B cell (primary cell): ENCODE data around the gene ZSCAN25. TPM values are rescaled to one million over a fixed set of nuclear protein-coding genes. Genes with fewer than 3 reads are reported as not detected.

Source experiments
- ATAC-seq: fragments of 200-7000 bp; cut with Tn5 transposase; one replicate; pipeline ENCODE4 v1.10.0; 2021; ENCODE audit warnings: low read depth, mild to moderate bottlenecking, moderate number of reproducible peaks, moderate library complexity
- CTCF ChIA-PET: fragments of 350-600 bp; sonication (Branson Sonifier 250); formaldehyde crosslinking; loops from one replicate; lab custom pipeline; 2021; ENCODE audit warnings: antibody characterized with exemption, inconsistent platforms; lab: Charles Lee
- POLR2A ChIA-PET: fragments of 350-600 bp; sonication (Branson Sonifier 250); formaldehyde crosslinking; loops from one replicate; lab custom pipeline; 2021; ENCODE audit warnings: antibody characterized with exemption; lab: Charles Lee
- DNase-seq: peaks from one replicate; pipeline ENCODE4 v3.0.0; 2013
- H2AFZ ChIP-seq: 2 replicates; pipeline ENCODE4 v1.6.1; 2012; ENCODE audit warnings: mild to moderate bottlenecking, low read depth, low read length; ENCODE audit not compliant: insufficient read depth, poor library complexity, severe bottlenecking
- H3K27ac ChIP-seq, 2 donors: 1 replicate in 1 of 2; 2 replicates in 1 of 2; pipeline ENCODE4 v1.5.1; 2012 to 2013; ENCODE audit warnings: low read length in 2 of 2, mild to moderate bottlenecking in 2 of 2, moderate library complexity in 1 of 2
- H3K27me3 ChIP-seq, 4 experiments: fragments of 200-600 bp in 1 of 4; sonication (generic) in 1 of 4; replicated peaks in 1 of 4; 1 replicate in 2 of 4; 2 replicates in 2 of 4; pipeline versions ENCODE4 v1.6.1 to v1.7.0; 2013 to 2016; ENCODE audit warnings: low read length in 3 of 4, mild to moderate bottlenecking in 2 of 4, mixed read lengths in 1 of 4, moderate library complexity in 1 of 4; ENCODE audit not compliant: insufficient read depth in 4 of 4, control insufficient read depth in 3 of 4; ENCODE audit errors: control extremely low read depth in 1 of 4
- H3K36me3 ChIP-seq, 2 experiments: replicated peaks in 1 of 2; 1 replicate in 1 of 2; 2 replicates in 1 of 2; pipeline versions ENCODE4 v1.6.1 to v1.7.1; 2013; ENCODE audit warnings: low read length in 1 of 2; ENCODE audit not compliant: insufficient read depth in 2 of 2, control insufficient read depth in 1 of 2; ENCODE audit errors: control extremely low read depth in 1 of 2, extremely low read depth in 1 of 2
- H3K4me1 ChIP-seq, 2 donors: fragments of 200-600 bp in 1 of 2; sonication (generic) in 1 of 2; 1 replicate in 1 of 2; 2 replicates in 1 of 2; pipeline versions ENCODE4 v1.5.1 to v1.6.1; 2013 to 2017; ENCODE audit warnings: low read length in 2 of 2; ENCODE audit not compliant: control insufficient read depth in 2 of 2, insufficient read depth in 2 of 2
- H3K4me2 ChIP-seq: replicated peaks from 2 replicates; pipeline ENCODE3; 2012; ENCODE audit warnings: mild to moderate bottlenecking, low read depth, low read length; ENCODE audit not compliant: poor library complexity, severe bottlenecking
- H3K4me3 ChIP-seq, 5 experiments: fragments of 200-600 bp in 1 of 5; sonication (generic) in 1 of 5; 1 replicate in 3 of 5; 2 replicates in 2 of 5; pipeline versions ENCODE4 v1.5.1 to v1.7.0; 2011 to 2016; ENCODE audit warnings: low read length in 4 of 5, mild to moderate bottlenecking in 4 of 5, low read depth in 2 of 5, control low read depth in 1 of 5, moderate library complexity in 1 of 5; ENCODE audit not compliant: insufficient read depth in 1 of 5; ENCODE audit errors: control extremely low read depth in 1 of 5, extremely low read depth in 1 of 5
- H3K79me2 ChIP-seq: fragments of 200-600 bp; sonication (generic); one replicate; pipeline ENCODE4 v1.6.0; 2016; ENCODE audit warnings: low read length; ENCODE audit not compliant: control insufficient read depth, insufficient read depth
- H3K9ac ChIP-seq: fragments of 200-600 bp; sonication (generic); 2 replicates; pipeline ENCODE4 v1.6.1; 2017; ENCODE audit warnings: mild to moderate bottlenecking, low read length, moderate library complexity
- H3K9me3 ChIP-seq, 3 donors: one replicate each; pipeline versions ENCODE4 v1.6.1 to v1.7.1; 2013; ENCODE audit warnings: low read length in 2 of 3; ENCODE audit not compliant: control insufficient read depth in 2 of 3, insufficient read depth in 1 of 3; ENCODE audit errors: control extremely low read depth in 1 of 3
- H4K20me1 ChIP-seq: 2 replicates; pipeline ENCODE4 v1.6.0; 2012; ENCODE audit warnings: mild to moderate bottlenecking, low read length; ENCODE audit not compliant: insufficient read depth, control insufficient read depth, poor library complexity, severe bottlenecking
- H3K27ac Mint-ChIP-seq: one replicate; pipeline ENCODE4 v1.8.0; 2021; ENCODE audit warnings: mixed read lengths
- H3K27me3 Mint-ChIP-seq: one replicate; pipeline ENCODE4 v1.8.0; 2021; ENCODE audit warnings: mixed read lengths
- H3K4me1 Mint-ChIP-seq: one replicate; pipeline ENCODE4 v1.8.0; 2021; ENCODE audit warnings: mixed read lengths
- H3K4me3 Mint-ChIP-seq: one replicate; pipeline ENCODE4 v1.8.0; 2021; ENCODE audit warnings: mixed read lengths
- H3K9me3 Mint-ChIP-seq: one replicate; pipeline ENCODE4 v1.8.0; 2022; ENCODE audit warnings: mixed read lengths; ENCODE audit not compliant: insufficient read depth
- EZH2 ChIP-seq: IDR thresholded peaks from 2 replicates; pipeline ENCODE4 v1.6.1; 2012; ENCODE audit warnings: borderline replicate concordance, low read depth, mild to moderate bottlenecking, moderate library complexity, low read length; ENCODE audit not compliant: insufficient read depth, poor library complexity, severe bottlenecking
- WGBS: methylation state at CpG from one replicate; pipeline ENCODE4 v1.1.5; 2013; ENCODE audit warnings: missing lambda C conversion rate; ENCODE audit not compliant: insufficient coverage; 5-methylcytosine and 5-hydroxymethylcytosine counted together
- intact Hi-C: fragments of 100-400 bp; cut with micrococcal nuclease; formaldehyde crosslinking; loops from one replicate; pipeline ENCODE4 v1.10.0; 2022
- polyA plus RNA-seq: library from polyadenylated mRNA; depleted of rRNA; stranded (reverse); fragments of >200 nt; gene quantifications from 2 replicates; pipeline ENCODE4 v1.2.3, GENCODE V29; 2012
- total RNA-seq, 2 donors: library from RNA; stranded (reverse); fragments of 120-200 nt in 1 of 2; gene quantifications; 1 replicate in 1 of 2; 2 replicates in 1 of 2; pipeline versions ENCODE4 v1.2.3 to v1.2.4, GENCODE V29; 2013 to 2022
- TF ChIP-seq, protein P1 (sequence below): fragments of 200-600 bp; IDR thresholded peaks from one replicate; pipeline ENCODE4 v1.8.0; 2022; ENCODE audit warnings: antibody characterized with exemption, mild to moderate bottlenecking

The ZSCAN25 gene
- total and polyA plus RNA-seq, 2 donors (not counting 1 experiment from before 2014, with no cell fraction given), result 11.8 to 39.5 TPM

DNA sequence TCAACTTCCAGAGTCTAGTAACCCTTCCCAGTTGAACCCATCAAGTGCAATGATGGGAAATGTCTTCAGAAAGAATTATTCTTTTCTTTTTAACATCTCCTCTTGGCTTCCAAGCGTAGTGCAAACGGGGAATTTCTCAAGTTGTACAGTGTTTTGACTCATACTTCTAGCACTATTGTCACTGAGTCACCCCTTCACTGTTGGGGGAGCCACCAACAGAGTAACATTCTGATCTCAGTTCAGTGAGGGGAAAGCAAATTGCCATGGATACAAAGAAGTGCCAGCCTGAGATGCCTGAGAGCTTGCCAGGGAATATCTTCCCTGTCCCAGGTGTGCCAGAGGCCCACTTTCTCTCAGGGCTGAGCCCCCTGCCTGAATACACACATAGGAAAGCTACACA is 32.1 kb downstream of the ZSCAN25 start:
- WGBS, result 100% methylated on average over 2 of the region's 2 CpGs
- no peak overlapping the region for H2AFZ ChIP-seq
- CTCF ChIA-PET, result interaction anchor here (0.7 kb wide), 1 partner anchor 1895 kb away, joined by 3 read pairs; no protein-coding TSS in a partner anchor
- no peak overlapping the region for H3K27ac ChIP-seq
- no peaks in the 10 kb centered on the region for H3K9me3 Mint-ChIP-seq
- no peak for TF ChIP-seq EZH2
- TF ChIP-seq, protein P1, sequence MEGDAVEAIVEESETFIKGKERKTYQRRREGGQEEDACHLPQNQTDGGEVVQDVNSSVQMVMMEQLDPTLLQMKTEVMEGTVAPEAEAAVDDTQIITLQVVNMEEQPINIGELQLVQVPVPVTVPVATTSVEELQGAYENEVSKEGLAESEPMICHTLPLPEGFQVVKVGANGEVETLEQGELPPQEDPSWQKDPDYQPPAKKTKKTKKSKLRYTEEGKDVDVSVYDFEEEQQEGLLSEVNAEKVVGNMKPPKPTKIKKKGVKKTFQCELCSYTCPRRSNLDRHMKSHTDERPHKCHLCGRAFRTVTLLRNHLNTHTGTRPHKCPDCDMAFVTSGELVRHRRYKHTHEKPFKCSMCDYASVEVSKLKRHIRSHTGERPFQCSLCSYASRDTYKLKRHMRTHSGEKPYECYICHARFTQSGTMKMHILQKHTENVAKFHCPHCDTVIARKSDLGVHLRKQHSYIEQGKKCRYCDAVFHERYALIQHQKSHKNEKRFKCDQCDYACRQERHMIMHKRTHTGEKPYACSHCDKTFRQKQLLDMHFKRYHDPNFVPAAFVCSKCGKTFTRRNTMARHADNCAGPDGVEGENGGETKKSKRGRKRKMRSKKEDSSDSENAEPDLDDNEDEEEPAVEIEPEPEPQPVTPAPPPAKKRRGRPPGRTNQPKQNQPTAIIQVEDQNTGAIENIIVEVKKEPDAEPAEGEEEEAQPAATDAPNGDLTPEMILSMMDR, result no peak
- H3K4me1 ChIP-seq, result no peaks in the 10 kb centered on the region
- no peak for ATAC-seq
- intact Hi-C loops, result no loop called here
- no peak for DNase-seq
- H3K4me1 Mint-ChIP-seq, result no peaks in the 10 kb centered on the region
- no peaks in the 10 kb centered on the region for H3K27me3 Mint-ChIP-seq
- H3K9ac ChIP-seq, result no peak overlapping the region
- peaks cover 4% of the 10 kb centered on the region for H3K79me2 ChIP-seq
- H4K20me1 ChIP-seq, result no peaks in the 10 kb centered on the region
- H3K4me3 ChIP-seq, result no peak overlapping the region
- no peaks in the 10 kb centered on the region for H3K27me3 ChIP-seq
- no peak overlapping the region for H3K4me2 ChIP-seq
- no peak overlapping the region for H3K4me3 Mint-ChIP-seq
- peaks cover 0 to 4% (median 0%) of the 10 kb centered on the region in 3 donors for H3K9me3 ChIP-seq
- POLR2A ChIA-PET, result no interaction called here
- peaks cover 1 to 10% of the 10 kb centered on the region in 2 experiments for H3K36me3 ChIP-seq
- H3K27ac Mint-ChIP-seq, result no peak overlapping the region

DNA sequence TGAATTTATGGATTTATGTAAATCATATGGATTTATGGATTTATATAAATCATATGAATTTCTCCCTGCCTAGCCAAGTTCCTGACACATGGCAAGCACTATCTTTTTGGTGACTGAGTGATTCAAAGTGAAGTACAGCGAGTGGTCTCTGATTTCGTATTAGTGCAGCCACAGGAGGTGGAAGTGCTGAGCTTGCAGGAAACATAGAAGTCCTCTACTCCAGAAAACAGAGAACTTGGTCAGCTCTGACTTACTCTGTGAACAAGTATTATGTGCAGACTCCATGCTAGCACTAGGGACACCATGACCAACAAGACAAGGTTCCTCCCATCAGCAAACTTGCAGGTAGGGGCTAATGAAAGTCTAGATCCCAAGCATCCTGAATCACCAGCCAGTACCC is 34.5 kb downstream of the ZSCAN25 start:
- no peaks in the 10 kb centered on the region for H3K27me3 Mint-ChIP-seq
- H3K27ac Mint-ChIP-seq, result no peak overlapping the region
- Histone ChIP-seq H3K4me2 (no peak overlapping the region), H3K4me3 (no peak overlapping the region), H4K20me1 (no peaks in the 10 kb centered on the region), H3K27me3 (no peaks in the 10 kb centered on the region), H3K4me1 (no peaks in the 10 kb centered on the region), H3K36me3 (peaks cover 1 to 3% of the 10 kb centered on the region in 2 experiments), H3K79me2 (peaks cover 4% of the 10 kb centered on the region), H2AFZ (no peak overlapping the region), H3K27ac (no peak overlapping the region), H3K9ac (no peak overlapping the region), H3K9me3 (peaks cover 0 to 5% (median 0%) of the 10 kb centered on the region in 3 donors)
- ChIA-PET CTCF (no interaction called here), POLR2A (no interaction called here)
- no peaks in the 10 kb centered on the region for H3K9me3 Mint-ChIP-seq
- TF ChIP-seq, protein P1, result no peak
- no peak for TF ChIP-seq EZH2
- no peaks in the 10 kb centered on the region for H3K4me1 Mint-ChIP-seq
- intact Hi-C loops, result no loop called here
- no peak for ATAC-seq
- WGBS, result 100% methylated on average over 1 of the region's 2 CpGs
- no peak for DNase-seq
- H3K4me3 Mint-ChIP-seq, result no peak overlapping the region
